SK-N-SH treated with all-trans-retinoic acid at 6 μM for 48 hours (cell line): Measurements from ENCODE around the gene CTU1.

Experiments
- ARNTL ChIP-seq: fragments of 450-650 bp; formaldehyde crosslinking; IDR thresholded peaks from 2 replicates; pipeline ENCODE4 v1.5.0; 2020; ENCODE audit warnings: low read depth, mild to moderate bottlenecking, moderate library complexity, borderline replicate concordance
- TF ChIP-seq, protein P1 (sequence below): fragments of 250-450 bp; sonication (Bioruptor Pico); IDR thresholded peaks from 2 replicates; pipeline ENCODE4 v1.8.0; 2020; ENCODE audit warnings: mild to moderate bottlenecking, moderate library complexity, borderline replicate concordance
- TF ChIP-seq, protein P2 (sequence below): fragments of 250-450 bp; sonication (Bioruptor Pico); IDR thresholded peaks from 2 replicates; pipeline ENCODE4 v1.5.0; 2020; ENCODE audit warnings: mild to moderate bottlenecking, moderate library complexity
- TF ChIP-seq, protein P3 (sequence below): fragments of 250-450 bp; sonication (Bioruptor Pico); IDR thresholded peaks from 2 replicates; pipeline ENCODE4 v1.8.0; 2021; ENCODE audit warnings: low read depth, mild to moderate bottlenecking, moderate library complexity, borderline replicate concordance

DNA sequence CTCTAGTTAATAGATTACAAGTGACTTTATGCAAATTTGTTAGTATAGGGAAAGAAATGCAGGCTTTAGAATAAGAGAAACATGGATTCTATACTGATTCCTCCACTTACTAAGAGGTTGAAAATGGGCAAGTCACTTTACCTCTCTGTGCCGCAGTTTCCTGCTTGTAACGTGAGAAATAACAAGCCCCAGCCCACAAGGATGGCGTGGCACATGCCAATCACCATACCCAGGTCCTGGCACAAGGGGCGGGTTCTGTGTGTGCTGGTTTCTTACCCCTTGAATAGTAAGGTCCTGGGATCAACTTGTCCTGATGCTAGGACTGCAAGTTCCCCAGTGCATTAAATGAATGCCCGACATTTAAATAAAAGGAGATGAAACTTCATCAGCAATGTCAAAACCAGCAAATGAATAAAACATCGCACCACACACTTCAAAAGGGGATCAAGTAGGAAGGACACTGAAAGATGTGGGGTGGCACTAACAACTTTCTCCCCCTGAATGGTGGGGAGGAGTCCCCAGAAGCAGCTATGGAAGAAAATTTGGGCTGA lies 8.6 kb upstream of the CTU1 start:
- TF ChIP-seq, protein P1, sequence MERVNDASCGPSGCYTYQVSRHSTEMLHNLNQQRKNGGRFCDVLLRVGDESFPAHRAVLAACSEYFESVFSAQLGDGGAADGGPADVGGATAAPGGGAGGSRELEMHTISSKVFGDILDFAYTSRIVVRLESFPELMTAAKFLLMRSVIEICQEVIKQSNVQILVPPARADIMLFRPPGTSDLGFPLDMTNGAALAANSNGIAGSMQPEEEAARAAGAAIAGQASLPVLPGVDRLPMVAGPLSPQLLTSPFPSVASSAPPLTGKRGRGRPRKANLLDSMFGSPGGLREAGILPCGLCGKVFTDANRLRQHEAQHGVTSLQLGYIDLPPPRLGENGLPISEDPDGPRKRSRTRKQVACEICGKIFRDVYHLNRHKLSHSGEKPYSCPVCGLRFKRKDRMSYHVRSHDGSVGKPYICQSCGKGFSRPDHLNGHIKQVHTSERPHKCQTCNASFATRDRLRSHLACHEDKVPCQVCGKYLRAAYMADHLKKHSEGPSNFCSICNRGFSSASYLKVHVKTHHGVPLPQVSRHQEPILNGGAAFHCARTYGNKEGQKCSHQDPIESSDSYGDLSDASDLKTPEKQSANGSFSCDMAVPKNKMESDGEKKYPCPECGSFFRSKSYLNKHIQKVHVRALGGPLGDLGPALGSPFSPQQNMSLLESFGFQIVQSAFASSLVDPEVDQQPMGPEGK (CRISPR knock-in tag) = no peak
- TF ChIP-seq ARNTL (CRISPR knock-in tag) = no peak
- TF ChIP-seq, protein P2, sequence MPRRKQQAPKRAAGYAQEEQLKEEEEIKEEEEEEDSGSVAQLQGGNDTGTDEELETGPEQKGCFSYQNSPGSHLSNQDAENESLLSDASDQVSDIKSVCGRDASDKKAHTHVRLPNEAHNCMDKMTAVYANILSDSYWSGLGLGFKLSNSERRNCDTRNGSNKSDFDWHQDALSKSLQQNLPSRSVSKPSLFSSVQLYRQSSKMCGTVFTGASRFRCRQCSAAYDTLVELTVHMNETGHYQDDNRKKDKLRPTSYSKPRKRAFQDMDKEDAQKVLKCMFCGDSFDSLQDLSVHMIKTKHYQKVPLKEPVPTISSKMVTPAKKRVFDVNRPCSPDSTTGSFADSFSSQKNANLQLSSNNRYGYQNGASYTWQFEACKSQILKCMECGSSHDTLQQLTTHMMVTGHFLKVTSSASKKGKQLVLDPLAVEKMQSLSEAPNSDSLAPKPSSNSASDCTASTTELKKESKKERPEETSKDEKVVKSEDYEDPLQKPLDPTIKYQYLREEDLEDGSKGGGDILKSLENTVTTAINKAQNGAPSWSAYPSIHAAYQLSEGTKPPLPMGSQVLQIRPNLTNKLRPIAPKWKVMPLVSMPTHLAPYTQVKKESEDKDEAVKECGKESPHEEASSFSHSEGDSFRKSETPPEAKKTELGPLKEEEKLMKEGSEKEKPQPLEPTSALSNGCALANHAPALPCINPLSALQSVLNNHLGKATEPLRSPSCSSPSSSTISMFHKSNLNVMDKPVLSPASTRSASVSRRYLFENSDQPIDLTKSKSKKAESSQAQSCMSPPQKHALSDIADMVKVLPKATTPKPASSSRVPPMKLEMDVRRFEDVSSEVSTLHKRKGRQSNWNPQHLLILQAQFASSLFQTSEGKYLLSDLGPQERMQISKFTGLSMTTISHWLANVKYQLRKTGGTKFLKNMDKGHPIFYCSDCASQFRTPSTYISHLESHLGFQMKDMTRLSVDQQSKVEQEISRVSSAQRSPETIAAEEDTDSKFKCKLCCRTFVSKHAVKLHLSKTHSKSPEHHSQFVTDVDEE = no peak
- TF ChIP-seq, protein P3, sequence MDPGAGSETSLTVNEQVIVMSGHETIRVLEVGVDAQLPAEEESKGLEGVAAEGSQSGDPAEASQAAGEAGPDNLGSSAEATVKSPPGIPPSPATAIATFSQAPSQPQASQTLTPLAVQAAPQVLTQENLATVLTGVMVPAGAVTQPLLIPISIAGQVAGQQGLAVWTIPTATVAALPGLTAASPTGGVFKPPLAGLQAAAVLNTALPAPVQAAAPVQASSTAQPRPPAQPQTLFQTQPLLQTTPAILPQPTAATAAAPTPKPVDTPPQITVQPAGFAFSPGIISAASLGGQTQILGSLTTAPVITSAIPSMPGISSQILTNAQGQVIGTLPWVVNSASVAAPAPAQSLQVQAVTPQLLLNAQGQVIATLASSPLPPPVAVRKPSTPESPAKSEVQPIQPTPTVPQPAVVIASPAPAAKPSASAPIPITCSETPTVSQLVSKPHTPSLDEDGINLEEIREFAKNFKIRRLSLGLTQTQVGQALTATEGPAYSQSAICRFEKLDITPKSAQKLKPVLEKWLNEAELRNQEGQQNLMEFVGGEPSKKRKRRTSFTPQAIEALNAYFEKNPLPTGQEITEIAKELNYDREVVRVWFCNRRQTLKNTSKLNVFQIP (CRISPR knock-in tag) = no peak
